ENCODE data around the gene NCKAP5. TPM values are rescaled to one million over a fixed set of nuclear protein-coding genes. Genes with fewer than 3 reads are reported as not detected.
A peak's percentile ranks its signal among the peaks of the same experiment; 100 is the strongest.

Gene NCKAP5
- total and polyA plus RNA-seq, 4 donors, result 0.57 to 2.8 (median 2.4) TPM

GRCh38 chr2:133571249-133571648, 3.0 kb upstream of the NCKAP5 start:
- TF ChIP-seq FOXA1 (IDR thresholded peaks at IDR 0.05) (no peak), ATF3 (IDR thresholded peaks at IDR 0.05) (no peak), JUND (IDR thresholded peaks at IDR 0.05) (no peak), YY1 (IDR thresholded peaks at IDR 0.05) (no peak), TAF1 (conservative IDR thresholded peaks at IDR 0.05) (no peak), CTCF (IDR thresholded peaks at IDR 0.05; ENCODE audit: low read depth, low read length, missing input control) (no peak), FOXA2 (IDR thresholded peaks at IDR 0.05) (no peak), HNF4A (conservative IDR thresholded peaks at IDR 0.05) (no peak), RXRA (IDR thresholded peaks at IDR 0.05) (no peak), EGR1 (IDR thresholded peaks at IDR 0.05; ENCODE audit: low read depth in 2 of 2) (no peak), ZBTB33 (IDR thresholded peaks at IDR 0.05) (no peak), NR2F2 (IDR thresholded peaks at IDR 0.05) (no peak)
- WGBS, result 94% methylated on average over 6 of the region's 6 CpGs

GRCh38 chr2:133570542-133570941, 2.3 kb upstream of the NCKAP5 start:
- H3K9me3 ChIP-seq (ENCODE audit: control insufficient read depth in 4 of 4, low read length in 3 of 4), result no peaks in the 10 kb centered on the region
- WGBS, result 84% methylated on average over 5 of the region's 5 CpGs
- no peaks in the 10 kb centered on the region for H3K27me3 ChIP-seq (ENCODE audit: control insufficient read depth in 4 of 4, insufficient read depth in 4 of 4, low read length in 3 of 4)
- no peak overlapping the region for H3K27ac ChIP-seq (ENCODE audit: low read depth in 1 of 2, low read length in 2 of 2)
- H3K4me1 ChIP-seq (ENCODE audit: control insufficient read depth in 4 of 4, insufficient read depth in 4 of 4, low read length in 3 of 4), result peaks cover 0 to 16% (median 7%) of the 10 kb centered on the region in 4 donors
- H3K9ac ChIP-seq (ENCODE audit: low read depth in 1 of 2, low read length in 2 of 2), result no peak overlapping the region
- H3K36me3 ChIP-seq (ENCODE audit: control insufficient read depth in 4 of 4, insufficient read depth in 3 of 4, low read depth in 1 of 4, low read length in 3 of 4), result no peaks in the 10 kb centered on the region
- TF ChIP-seq HNF4G (IDR thresholded peaks at IDR 0.05) (no peak), RXRA (IDR thresholded peaks at IDR 0.05) (no peak), HNF4A (conservative IDR thresholded peaks at IDR 0.05) (peak in 1 of 2 donors; percentile 18)
- DNase-seq (ENCODE audit: low spot score), result no peak
- no peak overlapping the region for H3K4me3 ChIP-seq (ENCODE audit: low read depth in 1 of 3, low read length in 3 of 3)

More at GRCh38 chr2:133571249-133571648, 3.0 kb upstream of the NCKAP5 start:
- no peaks in the 10 kb centered on the region for H3K27me3 ChIP-seq (ENCODE audit: control insufficient read depth in 4 of 4, insufficient read depth in 4 of 4, low read length in 3 of 4)
- no peak overlapping the region for H3K9ac ChIP-seq (ENCODE audit: low read depth in 1 of 2, low read length in 2 of 2)
- H3K4me1 ChIP-seq (ENCODE audit: control insufficient read depth in 4 of 4, insufficient read depth in 4 of 4, low read length in 3 of 4), result peaks cover 0 to 16% (median 4%) of the 10 kb centered on the region in 4 donors
- DNase-seq (ENCODE audit: low spot score), result no peak
- H3K9me3 ChIP-seq (ENCODE audit: control insufficient read depth in 4 of 4, low read length in 3 of 4), result no peaks in the 10 kb centered on the region
- H3K36me3 ChIP-seq (ENCODE audit: control insufficient read depth in 4 of 4, insufficient read depth in 3 of 4, low read depth in 1 of 4, low read length in 3 of 4), result no peaks in the 10 kb centered on the region
- no peak overlapping the region for H3K27ac ChIP-seq (ENCODE audit: low read depth in 1 of 2, low read length in 2 of 2)
- H3K4me3 ChIP-seq (ENCODE audit: low read depth in 1 of 3, low read length in 3 of 3), result no peak overlapping the region

GRCh38 chr2:133569286-133569830, 1.1 kb upstream of the NCKAP5 start:
- no peak for DNase-seq (ENCODE audit: low spot score)
- 74% methylated on average over 4 of the region's 4 CpGs for WGBS
- H3K27ac ChIP-seq (ENCODE audit: low read depth in 1 of 2, low read length in 2 of 2), result no peak overlapping the region
- no peak for TF ChIP-seq HNF4G (IDR thresholded peaks at IDR 0.05)
- H3K9me3 ChIP-seq (ENCODE audit: control insufficient read depth in 4 of 4, low read length in 3 of 4), result no peaks in the 10 kb centered on the region
- H3K4me3 ChIP-seq (ENCODE audit: low read depth in 1 of 3, low read length in 3 of 3), result no peak overlapping the region
- H3K9ac ChIP-seq (ENCODE audit: low read depth in 1 of 2, low read length in 2 of 2), result no peak overlapping the region
- no peaks in the 10 kb centered on the region for H3K27me3 ChIP-seq (ENCODE audit: control insufficient read depth in 4 of 4, insufficient read depth in 4 of 4, low read length in 3 of 4)
- no peaks in the 10 kb centered on the region for H3K36me3 ChIP-seq (ENCODE audit: control insufficient read depth in 4 of 4, insufficient read depth in 3 of 4, low read depth in 1 of 4, low read length in 3 of 4)
- peaks cover 0 to 17% (median 8%) of the 10 kb centered on the region in 4 donors for H3K4me1 ChIP-seq (ENCODE audit: control insufficient read depth in 4 of 4, insufficient read depth in 4 of 4, low read length in 3 of 4)
